Measurements from ENCODE around the gene HUNK.
"Not testable (repeated sequence)": the region's sequence is repeated elsewhere in the genome, so short reads cannot be mapped to it uniquely, and the experiment has no call there.

Gene HUNK

GRCh38 chr21:31931644-31932469, 59.0 kb downstream of the HUNK start:
- H3K4me3 ChIP-seq (ENCODE audit: low read length): no peak overlapping the region
- TF ChIP-seq ZNF274 (IDR thresholded peaks at IDR 0.05; ENCODE audit: low read depth, low read length): no peak

GRCh38 chr21:31932470-31932764, 59.6 kb downstream of the HUNK start:
- no peak for TF ChIP-seq ZNF274 (IDR thresholded peaks at IDR 0.05; ENCODE audit: low read depth, low read length)
- H3K4me3 ChIP-seq (ENCODE audit: low read length): no peak overlapping the region

GRCh38 chr21:31937303-31937702, 64.5 kb downstream of the HUNK start:
- no peak for TF ChIP-seq ZNF274 (IDR thresholded peaks at IDR 0.05; ENCODE audit: low read depth, low read length)
- H3K4me3 ChIP-seq (ENCODE audit: low read length): no peak overlapping the region

GRCh38 chr21:31938330-31939301, 65.8 kb downstream of the HUNK start:
- no peak for TF ChIP-seq ZNF274 (IDR thresholded peaks at IDR 0.05; ENCODE audit: low read depth, low read length)
- H3K4me3 ChIP-seq (ENCODE audit: low read length): no peak overlapping the region

- no peak overlapping the region for H3K4me3 ChIP-seq (ENCODE audit: low read length)
- TF ChIP-seq ZNF274 (IDR thresholded peaks at IDR 0.05; ENCODE audit: low read depth, low read length): no peak
Observed at GRCh38 chr21:31941694-31942093, 68.9 kb downstream of the HUNK start.

GRCh38 chr21:31943561-31943960, 70.7 kb downstream of the HUNK start:
- no peak overlapping the region for H3K4me3 ChIP-seq (ENCODE audit: low read length)
- no peak for TF ChIP-seq ZNF274 (IDR thresholded peaks at IDR 0.05; ENCODE audit: low read depth, low read length)

GRCh38 chr21:31945141-31945540, 72.3 kb downstream of the HUNK start:
- H3K4me3 ChIP-seq (ENCODE audit: low read length): no peak overlapping the region
- TF ChIP-seq ZNF274 (IDR thresholded peaks at IDR 0.05; ENCODE audit: low read depth, low read length): no peak

GRCh38 chr21:31945546-31945945, 72.7 kb downstream of the HUNK start:
- no peak overlapping the region for H3K4me3 ChIP-seq (ENCODE audit: low read length)
- no peak for TF ChIP-seq ZNF274 (IDR thresholded peaks at IDR 0.05; ENCODE audit: low read depth, low read length)

GRCh38 chr21:31946231-31946630, 73.4 kb downstream of the HUNK start:
- no peak for TF ChIP-seq ZNF274 (IDR thresholded peaks at IDR 0.05; ENCODE audit: low read depth, low read length)
- H3K4me3 ChIP-seq (ENCODE audit: low read length): no peak overlapping the region

- H3K4me3 ChIP-seq (ENCODE audit: low read length): not testable (repeated sequence)
Observed at GRCh38 chr21:31946876-31947550, 74.2 kb downstream of the HUNK start.

- TF ChIP-seq ZNF274 (IDR thresholded peaks at IDR 0.05; ENCODE audit: low read depth, low read length): no peak
- no peak overlapping the region for H3K4me3 ChIP-seq (ENCODE audit: low read length)
Observed at GRCh38 chr21:31948676-31949075, 75.9 kb downstream of the HUNK start.

- no peak overlapping the region for H3K4me3 ChIP-seq (ENCODE audit: low read length)
- TF ChIP-seq ZNF274 (IDR thresholded peaks at IDR 0.05; ENCODE audit: low read depth, low read length): no peak
Observed at GRCh38 chr21:31952828-31953227, 80.0 kb downstream of the HUNK start.

- no peak for TF ChIP-seq ZNF274 (IDR thresholded peaks at IDR 0.05; ENCODE audit: low read depth, low read length)
- no peak overlapping the region for H3K4me3 ChIP-seq (ENCODE audit: low read length)
Observed at GRCh38 chr21:31957631-31958030, 84.8 kb downstream of the HUNK start.

GRCh38 chr21:31959881-31960280, 87.1 kb downstream of the HUNK start:
- TF ChIP-seq ZNF274 (IDR thresholded peaks at IDR 0.05; ENCODE audit: low read depth, low read length): no peak
- no peak overlapping the region for H3K4me3 ChIP-seq (ENCODE audit: low read length)
